HG02970 (cell line): ENCODE measurements around the gene DIP2C.

Source experiments
- ATAC-seq: cut with Tn5 transposase; IDR thresholded peaks from one replicate; pipeline ENCODE4 v1.9.1; 2021; ENCODE audit warnings: mild to moderate bottlenecking, moderate library complexity, moderate number of reproducible peaks; ENCODE audit not compliant: unreplicated experiment, low FRiP score

DIP2C gene

DNA sequence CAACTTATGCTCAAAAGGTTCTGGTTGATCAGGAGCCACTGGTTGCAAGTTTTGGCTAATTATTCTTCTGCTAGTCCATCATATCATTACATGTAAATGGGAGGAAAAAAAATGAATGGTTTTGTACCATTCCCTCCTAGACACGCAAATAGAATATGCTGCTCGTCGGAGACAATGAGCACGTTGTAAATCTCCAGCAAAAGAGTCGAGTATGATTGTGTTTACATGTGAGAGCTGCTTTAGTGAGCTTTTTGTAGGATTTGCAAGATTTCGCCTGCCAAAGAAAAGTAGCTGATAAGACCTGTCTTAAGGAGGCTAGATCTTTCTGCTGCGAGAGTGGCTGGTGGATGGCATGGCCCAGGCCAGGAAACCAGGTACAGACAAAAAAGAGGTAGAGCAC is 445.2 kb downstream of the DIP2C start:
- ATAC-seq, result no peak

DNA sequence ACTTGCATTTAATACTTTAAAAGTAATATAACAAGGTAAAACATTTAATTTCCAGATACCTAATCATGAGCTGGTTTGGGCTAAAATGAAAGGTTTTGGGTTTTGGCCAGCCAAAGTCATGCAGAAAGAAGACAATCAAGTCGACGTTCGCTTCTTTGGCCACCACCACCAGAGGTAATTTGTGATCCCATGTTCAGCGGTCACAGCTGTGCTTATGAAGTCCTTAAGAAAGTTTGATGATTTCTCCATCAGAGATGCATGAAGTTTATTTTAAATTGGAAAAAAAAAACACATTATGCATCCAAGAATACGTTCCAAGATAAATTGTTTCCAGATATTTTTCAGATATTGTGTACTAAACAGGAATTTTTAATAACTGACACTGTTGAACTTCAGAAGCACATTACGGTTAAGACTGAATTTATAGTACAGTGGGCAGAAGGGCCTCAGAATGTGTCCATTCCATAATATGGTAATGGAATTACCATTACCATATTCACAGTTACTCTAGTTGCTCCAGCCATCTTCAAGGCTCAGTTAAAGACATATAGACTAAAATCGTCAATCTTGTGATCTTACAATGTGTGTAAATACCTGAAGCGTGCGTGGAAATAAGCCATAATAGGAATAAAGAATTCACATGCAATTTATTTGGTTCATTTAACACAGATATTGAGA is 447.4 kb downstream of the DIP2C start:
- ATAC-seq, result no peak

DNA sequence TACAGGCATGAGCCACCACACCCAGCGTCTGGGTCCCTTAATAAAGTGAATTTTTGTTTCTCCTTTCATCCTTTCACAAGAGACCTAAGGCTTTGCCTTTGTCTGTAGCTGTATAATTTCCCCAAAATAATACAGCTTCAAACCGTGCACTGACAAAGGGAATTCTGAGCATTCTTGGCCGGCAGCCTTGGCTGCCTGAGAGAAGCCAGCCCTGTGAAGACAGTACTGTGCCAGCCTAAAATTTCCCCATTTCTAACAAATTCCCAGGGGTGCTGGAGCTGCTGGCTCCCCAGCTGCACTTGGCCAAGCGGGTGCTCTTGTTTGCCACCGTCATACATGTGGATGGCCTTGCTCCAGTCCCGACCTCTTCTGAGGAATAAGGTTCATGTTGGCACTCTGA is 448.0 kb downstream of the DIP2C start:
- no peak for ATAC-seq

DNA sequence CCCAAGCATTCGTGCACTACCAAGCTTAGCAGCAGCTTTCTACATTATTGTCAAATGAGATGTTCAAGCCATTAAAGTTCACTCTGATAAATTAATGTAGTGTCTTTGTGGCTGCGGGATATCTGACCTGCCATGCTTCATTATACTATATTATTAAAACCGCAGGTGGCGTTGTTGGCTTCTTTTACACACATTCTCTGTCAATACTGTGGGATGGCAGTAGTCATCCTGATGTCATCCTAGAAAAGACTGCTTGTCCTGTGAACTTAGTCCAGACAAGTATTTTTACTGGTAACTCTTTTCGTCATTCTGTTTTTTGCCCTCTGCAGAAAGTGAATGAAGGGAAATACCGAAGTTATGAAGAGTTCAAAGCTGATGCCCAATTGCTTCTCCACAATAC is 450.4 kb downstream of the DIP2C start:
- ATAC-seq, result no peak

DNA sequence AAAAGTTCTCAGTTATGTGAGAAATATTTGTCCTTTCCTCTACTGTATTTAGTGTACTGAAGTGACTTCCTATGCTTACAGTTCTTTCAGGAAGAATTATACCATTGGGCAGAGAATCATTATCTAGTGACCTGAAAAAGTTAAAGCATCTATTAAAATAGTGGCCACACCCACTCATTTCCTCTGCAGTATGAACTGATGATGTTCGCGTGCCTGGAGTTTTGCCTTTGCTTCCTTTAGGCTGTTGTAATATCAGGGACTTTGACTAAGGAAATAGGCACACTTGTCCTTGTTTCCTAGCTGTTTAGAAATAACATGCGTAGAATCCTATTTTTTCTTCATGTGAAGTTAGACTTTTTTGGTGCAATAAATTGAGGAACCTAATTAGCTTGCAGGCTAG is 453.6 kb downstream of the DIP2C start:
- ATAC-seq, result no peak

DNA sequence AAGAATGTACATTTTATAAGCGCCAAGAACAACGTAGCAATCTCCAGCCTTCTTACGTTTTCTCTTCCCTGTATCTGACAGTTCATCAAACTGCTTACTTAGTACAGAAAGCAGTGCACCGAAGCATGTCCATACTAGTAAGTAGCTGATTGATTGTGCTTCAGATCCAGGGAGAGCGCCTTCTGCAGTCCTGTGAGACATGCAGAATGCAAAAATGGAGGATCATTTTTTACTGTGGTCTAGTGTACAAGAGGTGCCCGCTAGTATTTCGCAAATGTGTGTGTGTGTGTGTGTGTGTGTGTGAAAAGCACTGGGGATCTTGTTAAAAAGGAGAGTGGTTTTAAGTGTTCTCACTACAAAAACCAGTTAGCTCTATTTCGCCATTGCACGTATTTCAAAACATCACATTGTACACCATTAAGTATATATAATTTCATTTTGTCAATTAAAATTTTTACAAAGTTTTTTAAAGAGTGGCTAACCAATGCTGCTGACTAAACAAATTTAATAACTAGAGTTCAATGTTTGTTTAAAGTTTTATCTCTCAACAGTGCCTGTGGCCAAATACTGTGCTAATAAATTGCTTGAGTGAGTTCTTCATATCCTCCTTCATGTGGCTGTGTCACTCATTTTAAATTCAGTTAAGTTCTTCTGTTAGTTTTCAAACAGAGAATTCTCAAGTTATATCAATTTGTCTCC is 454.6 kb downstream of the DIP2C start:
- ATAC-seq, result no peak

DNA sequence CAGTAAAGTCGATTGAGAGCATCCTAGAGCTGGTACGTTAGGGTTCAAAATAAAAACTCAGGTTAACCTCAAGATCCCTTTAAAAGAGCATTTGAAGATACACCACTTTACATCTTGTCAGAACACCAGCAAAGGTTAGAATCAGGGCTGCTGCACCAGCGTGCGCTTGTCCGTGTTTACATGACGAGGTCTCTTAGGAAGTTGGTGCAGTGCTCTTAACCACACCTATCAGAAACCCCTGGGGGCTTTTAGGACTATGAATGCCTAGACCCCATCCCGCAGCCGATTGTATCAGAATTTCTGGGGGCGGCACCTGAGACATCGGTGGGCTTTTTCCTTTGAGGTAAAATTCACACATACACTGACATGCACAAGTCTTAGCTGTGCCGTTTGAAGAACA is 456.6 kb downstream of the DIP2C start:
- no peak for ATAC-seq

DNA sequence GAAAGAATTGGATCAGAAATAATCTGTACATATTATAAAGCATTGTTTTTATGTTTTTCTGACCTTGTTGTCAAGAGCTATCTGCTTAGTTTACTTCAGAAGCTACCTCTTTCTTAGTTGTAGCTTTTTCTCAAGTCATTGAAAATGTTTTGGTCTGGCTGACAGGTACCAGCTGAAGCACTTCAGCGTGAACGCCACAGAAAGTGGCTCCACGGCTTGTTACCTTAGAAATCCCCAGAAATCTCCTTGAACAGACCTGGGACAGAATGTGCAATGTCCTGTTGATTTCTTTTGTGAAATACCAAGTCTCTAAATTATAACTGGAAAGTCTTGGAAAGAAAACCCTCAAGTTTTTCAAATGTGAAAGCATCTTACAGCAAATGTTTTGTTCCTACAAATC is 457.4 kb downstream of the DIP2C start:
- no peak for ATAC-seq

DNA sequence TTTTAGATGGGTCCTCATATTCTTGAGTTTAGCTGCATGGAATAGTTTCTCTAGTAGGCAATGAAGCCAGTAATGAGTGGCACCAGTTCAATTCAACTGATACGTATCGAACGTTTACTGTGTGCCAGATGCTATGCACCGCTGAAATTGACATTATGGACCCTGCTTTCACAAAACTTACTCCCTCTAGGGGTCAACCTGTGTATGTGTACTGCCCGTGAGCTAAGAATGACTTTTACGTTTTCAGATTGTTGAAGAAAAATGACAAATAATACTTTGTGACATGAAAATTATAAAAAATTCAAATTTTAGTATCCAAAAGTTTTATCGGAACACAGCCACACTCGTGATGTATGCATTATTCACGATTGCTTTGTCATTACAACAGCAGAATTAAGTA is 458.7 kb downstream of the DIP2C start:
- no peak for ATAC-seq

DNA sequence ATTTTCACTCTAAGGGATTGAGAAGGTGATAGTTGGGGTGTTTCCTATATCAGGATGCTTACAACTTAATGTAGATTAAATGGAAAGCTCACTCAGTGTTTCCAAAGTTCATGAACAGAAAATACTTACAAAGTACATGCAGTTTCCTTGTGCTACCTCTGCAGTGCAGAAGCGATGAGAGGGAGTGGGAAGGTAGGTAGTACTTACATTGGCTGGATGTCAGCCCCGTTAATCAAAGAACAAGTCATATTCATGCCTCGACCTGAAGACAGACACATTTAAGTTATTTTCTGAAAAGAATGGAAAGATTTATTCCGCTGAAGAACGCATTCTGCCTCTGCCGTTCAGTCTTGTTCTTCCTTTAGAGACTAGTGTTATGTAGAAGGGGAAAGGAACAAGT is 461.1 kb downstream of the DIP2C start:
- no peak for ATAC-seq

DNA sequence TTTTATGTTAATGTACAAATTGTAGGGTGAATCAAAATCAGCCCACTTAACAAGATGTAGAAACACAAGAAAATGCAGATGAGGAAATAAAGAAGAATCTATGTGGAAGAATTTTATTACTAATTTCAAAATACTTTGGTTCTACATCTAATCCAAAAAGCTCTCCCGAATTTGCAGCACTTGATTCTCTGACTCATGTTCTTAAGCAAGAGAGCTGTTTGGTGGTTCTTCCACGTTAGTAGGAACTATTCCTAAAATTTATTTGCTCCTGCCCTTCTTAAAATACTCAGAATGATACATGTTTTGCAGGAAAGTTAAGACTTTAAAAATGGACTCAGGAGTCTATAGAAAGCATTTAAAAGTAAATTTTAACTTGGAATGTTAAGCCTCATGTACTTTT is 462.5 kb downstream of the DIP2C start:
- ATAC-seq, result no peak

DNA sequence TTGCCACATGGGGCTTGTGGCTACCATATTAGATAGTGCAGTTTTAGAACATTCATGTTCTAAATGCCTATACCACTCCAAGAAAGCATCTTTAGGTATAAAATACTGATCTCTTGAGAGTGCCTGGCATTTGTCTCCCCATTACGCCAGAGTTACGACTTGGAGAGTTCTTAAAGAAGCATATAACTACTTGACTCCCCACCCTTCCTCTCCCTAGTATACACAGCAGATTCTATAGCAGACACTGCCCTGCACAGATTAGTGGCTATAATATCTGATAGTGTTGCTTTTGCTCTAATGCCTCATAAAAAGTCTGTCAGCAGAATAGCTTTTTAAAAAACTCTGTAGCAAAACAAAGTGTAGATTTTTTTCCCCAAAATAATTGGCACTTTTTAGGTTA is 463.4 kb downstream of the DIP2C start:
- no peak for ATAC-seq

DNA sequence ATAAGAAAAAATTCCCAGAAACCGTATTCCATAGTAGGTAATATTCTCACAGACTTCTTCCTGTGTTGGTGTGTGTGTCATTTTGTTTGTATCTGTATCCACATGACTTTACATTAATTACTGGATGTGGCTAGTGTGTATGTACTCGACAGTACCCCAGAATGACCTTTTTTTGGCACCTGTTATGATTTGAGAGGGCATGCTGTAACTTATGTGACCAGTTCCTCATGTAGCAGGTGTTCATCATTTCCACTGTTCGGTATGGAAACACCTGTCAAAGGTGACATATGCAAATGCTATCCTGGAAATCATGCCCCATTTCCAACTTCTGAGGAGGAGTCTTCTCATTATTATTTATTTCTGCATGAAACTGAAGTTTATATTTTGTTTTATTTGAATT is 464.9 kb downstream of the DIP2C start:
- ATAC-seq, result no peak
